ENCODE results near the gene MLPH.
A peak's percentile ranks its signal among the peaks of the same experiment; 100 is the strongest.

Gene MLPH

DNA sequence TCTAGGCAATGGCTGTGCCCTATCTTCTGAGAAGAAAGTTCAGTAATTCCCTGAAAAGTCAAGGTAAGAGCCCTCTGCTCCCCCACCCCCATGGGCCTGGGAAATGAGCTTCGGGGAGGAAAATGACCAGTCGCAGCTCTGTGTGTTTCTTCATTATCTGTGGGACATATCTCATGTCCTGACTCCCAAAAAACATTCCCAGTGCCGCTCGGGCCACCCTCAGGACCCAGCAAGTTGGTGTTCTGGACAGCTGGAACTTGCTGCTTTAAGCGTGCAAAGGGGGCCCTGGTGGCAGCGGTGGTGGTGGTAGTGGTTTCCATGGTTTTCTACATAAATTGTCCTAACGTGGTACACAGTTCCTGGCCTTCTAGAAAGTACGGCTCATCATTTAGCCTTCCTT lies 62.2 kb downstream of the MLPH start:
- DNase-seq, result no peak

DNA sequence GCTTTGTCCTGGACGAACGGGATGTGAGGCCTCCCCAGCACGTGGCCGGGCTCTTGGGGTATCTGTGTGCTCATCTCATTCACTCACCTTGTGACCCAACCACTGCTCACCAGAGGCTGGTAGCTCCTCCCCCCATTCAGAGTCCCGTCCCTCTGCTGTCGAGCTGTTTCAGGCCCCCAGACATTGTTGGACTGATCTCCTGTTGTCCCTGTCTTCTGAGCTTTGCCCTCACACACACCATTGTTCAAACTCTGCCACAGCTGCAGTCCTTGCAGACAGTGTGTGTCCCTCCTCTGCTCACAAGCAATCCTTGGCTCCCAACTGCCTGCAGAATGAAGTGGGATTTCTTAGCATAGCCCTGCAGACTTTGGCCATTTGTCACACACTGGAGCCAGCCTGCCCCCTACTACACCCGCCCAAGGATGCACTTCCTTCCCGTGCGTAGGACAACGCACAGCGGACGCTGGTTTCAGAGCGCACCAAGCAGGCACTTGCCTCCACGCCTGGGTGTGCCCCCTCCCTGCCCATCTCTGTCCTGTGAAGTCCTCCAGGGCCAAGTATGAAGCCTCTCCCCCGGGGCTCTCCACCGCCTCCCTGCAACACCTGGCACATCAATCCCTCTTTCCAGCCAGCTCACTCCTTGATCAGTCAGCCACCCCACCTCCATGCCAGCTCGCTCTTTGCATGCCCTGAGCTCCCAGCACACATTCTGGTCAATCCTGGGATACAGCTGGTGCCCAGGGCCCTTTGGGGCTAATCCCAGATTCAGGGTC lies 62.8 kb downstream of the MLPH start:
- DNase-seq, result no peak

- DNase-seq, result no peak
Measured at GRCh38 chr2:237551071-237551574, 64.1 kb downstream of the MLPH start.

- DNase-seq, result no peak
Measured at GRCh38 chr2:237552908-237553307, 65.9 kb downstream of the MLPH start.

GRCh38 chr2:237553948-237554347 lies 66.9 kb downstream of the MLPH start:
- no peak for DNase-seq

DNA sequence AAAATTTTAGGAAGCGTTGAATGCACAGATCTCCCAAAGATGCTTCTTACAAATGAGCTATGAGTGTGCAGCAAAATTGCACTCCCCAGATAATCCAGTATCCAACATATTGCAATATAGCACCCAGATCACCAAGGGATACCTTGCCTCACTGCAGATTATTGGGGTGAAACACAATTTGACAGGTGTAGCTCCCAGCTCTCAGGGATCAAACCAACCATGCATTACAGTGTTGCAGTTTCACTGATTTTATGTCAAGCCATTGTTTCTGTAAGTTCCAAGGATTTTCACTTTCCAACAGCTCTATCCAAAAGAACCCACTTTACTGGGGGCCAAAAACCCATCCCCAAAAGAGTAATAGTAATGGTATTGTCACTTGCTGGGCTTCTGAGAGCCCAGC lies 68.5 kb downstream of the MLPH start:
- DNase-seq, result no peak

- no peak for DNase-seq
Measured at GRCh38 chr2:237556773-237557632, 70.0 kb downstream of the MLPH start.

GRCh38 chr2:237557633-237558015 lies 70.6 kb downstream of the MLPH start:
- no peak for DNase-seq

- DNase-seq, result peak; percentile 69
Measured at GRCh38 chr2:237558961-237559641, 72.0 kb downstream of the MLPH start.

DNA sequence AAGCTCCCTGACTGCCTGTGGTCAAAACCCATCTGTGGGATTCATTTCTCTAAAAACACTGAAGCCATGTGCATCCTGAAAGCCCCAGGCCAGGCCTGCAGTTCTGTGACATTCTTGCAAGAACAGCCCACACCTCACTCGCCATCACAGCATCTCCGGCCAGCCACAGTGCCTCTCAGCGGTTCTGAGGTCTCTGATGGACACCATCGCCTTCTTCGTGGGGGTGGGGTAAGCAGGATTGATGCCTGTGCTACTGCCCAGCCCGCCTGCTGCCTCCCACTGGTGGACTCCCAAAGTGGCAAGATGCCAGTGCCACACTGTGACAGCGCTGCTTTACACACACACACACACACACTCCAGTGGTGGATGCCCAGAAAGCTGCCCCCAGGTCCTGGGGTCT lies 74.2 kb downstream of the MLPH start:
- no peak for DNase-seq

DNA sequence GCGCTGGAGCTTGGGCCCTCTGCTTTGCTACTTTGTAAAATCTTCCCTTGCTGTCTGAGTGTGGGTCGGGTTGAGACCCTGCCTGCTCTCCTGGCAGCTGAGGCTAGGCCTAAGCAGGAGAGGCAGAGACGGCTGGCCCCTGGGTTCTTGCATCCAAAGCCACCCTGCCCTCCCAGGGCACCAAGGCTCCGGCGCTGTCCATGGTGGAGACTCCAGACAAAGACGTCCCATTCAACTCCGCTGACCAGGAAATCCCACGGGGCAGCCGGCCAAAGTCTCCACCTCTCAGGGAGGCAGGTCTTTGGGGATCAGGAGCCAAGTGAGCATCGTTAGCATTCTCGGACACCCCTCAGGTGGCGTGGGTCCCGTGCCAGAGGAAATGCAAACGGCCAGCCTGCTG lies 76.8 kb downstream of the MLPH start:
- DNase-seq, result no peak

DNA sequence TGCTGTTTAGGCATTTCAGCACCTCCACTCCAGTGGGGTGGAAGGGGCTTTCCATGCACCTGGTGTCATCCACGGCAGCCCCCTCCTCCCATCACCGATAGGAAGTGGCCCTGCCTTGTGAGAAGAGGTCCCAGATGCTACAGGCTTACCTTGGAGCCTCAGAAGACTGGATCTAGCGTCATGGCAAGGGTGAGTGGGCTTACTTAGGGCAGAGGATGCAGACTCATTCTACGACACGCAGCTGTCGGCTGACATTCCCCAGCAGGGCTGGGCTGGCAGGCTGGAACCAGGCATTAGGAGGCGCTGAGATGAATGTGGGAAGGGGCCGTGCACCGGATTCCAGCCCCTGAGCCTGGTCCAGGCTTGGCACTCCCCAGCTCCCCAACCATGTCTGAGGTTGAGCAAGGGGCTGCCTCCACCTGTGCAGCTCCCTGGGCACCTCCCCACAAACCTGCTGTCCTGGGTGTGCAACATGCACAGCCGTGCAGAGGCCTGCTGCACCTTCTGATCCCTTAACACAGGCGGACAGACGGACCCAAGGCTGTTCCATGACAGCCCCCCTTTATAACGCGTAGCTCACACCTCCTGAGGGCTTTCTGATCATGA lies 77.6 kb downstream of the MLPH start:
- DNase-seq, result no peak

DNA sequence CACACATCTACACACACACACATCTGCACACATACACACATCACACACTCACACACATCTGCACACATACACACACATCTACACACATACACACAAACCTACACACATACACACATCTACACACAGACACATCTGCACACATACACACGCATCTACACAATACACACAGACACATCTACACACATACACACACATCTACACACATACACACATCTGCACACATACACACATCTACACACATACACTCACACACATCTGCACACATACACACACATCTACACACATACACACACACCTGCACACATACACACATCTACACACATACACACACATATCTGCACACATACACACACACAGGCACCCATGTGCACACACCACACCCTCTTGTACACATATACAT lies 78.9 kb downstream of the MLPH start:
- DNase-seq, result no peak

DNA sequence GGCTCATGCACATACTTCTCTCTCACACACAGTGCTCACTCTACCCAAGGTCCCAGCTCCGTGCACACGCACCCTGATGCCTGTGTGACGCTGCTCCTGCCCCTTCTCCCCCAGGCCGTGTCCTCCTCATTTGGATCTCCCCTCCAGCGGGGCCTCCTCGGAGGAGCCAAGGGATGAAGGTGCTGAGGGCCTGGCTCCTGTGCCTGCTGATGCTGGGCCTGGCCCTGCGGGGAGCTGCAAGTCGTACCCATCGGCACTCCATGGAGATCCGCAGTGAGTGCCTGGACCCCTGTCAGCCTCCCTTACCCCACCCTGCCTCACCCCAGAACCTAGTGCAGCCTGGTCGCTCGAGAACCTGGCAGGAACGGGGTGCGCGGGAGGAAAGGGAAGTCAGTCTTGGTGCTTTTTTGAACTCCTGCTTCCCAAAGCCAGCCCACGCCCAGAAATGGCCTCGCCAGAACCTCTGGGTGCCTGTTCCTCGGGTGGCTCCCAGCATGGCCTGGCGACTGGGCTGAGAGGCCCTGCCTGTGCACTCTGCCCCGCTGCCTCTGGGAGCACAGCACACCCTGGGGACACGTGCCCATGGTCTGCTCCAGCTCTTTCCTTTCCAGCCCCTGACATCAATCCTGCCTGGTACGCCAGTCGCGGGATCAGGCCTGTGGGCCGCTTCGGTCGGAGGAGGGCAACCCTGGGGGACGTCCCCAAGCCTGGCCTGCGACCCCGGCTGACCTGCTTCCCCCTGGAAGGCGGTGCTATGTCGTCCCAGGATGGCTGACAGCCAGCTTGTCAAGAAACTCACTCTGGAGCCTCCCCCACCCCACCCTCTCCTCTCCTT lies 79.6 kb downstream of the MLPH start, which contains the start of gene PRLH:
PRLH (plus strand) TSS at position 174 of the 835 bp plus-strand sequence; CDS start at position 174, 0 bp downstream.
- DNase-seq, result no peak

DNA sequence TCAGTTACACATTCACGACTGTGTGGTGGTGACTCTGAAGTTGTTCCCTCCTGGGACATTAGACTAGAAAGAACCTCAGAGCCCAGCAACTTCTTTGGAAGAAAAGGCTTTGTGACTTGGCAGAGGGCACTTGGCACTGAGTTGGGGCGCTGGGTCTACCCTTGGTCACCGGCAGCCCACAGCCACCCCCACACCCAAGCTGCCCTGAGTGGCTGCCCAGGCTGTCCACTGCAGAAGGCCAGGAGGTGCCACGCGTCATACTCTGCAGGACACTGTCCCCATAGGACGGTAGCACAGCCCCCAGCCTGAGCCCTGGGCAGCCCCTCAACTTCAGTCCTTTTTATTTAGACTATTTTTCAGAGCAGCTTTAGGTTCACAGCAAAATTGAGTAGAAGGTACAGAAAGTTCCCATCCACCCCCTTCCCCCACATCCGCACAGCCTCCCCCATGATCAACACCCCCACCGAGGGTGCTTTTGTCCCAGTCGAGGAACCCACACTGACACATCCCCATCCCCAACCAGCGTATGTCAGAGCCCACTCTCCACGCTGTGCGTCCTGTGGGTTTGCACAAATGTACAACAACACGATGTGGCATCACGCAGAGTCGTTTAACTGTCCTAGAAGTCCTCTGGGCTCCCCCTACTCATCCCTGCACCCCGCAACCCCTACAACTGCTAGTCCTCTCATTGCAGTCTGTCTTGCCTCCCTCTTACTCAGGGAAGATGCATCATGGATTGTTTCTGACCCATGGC lies 80.4 kb downstream of the MLPH start:
- no peak for DNase-seq

GRCh38 chr2:237568121-237568660 lies 81.1 kb downstream of the MLPH start:
- no peak for DNase-seq

DNA sequence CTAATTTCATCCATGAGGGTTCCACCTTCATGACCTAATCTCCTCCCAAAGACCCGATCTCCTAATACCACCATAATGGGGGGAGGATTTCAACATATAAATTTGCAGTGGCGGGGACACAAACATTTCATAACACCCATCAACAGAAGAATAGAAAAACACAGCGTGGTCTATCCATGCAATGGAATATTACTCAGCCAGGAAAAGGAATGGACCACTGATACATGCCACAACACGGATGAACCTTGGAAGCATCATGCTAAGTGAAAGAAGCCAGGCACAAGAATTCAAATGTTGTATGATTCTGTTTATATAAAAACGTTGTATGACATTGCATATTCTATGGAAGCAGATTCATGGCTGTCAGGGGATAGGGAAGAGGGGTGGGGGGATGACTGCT lies 82.0 kb downstream of the MLPH start:
- DNase-seq, result no peak

DNA sequence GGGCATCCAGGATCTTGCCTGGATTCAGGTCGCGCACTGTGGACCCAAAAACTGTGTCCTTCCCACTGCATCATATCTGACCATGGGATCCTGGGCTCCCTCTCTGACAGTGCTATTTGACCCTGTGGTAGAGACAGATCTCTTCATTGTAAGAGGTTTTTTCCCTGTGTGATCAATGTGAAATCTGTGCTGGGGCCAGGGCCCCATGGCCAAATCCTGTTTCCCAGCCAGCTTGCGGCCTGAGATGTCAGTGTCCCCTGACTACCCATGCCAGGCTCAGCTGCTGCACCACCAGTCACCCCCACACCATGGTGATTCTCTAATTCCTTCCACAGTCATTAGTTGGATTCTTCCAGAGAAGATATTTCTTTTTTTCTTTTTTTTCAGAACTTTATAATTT lies 82.8 kb downstream of the MLPH start:
- no peak for DNase-seq

DNA sequence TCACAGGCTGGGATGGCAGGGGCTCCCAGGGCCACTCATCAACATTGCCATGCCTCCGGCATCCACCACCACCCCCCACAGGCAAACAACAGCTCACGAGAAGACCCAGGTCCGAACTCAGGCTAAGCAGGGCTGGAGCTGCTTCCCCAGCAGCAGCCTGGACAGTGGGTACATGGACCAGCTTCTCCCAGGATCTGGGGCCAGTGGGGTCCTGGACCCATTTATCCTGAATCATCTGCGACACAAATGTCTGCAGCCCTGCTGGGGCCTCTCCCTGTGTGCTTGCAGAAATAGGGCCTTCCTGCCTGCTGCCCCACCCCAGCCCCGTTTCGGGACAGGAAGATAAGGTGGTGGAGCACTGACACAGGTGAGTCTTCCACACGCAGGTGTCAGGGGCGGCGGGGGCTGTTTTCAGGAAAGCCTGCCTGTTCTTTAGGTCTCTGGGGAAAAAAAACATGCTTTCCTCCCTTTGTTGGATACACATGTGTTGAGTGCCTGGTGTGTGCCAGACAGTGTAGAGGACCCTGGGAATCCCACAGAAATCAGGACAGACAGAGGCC lies 83.8 kb downstream of the MLPH start:
- DNase-seq, result no peak

GRCh38 chr2:237571551-237571950 lies 84.5 kb downstream of the MLPH start:
- DNase-seq, result no peak
